Endothelial cell of umbilical vein (primary cell): Measurements from ENCODE around the gene CENPB. TPM values are rescaled to one million over a fixed set of nuclear protein-coding genes. Genes with fewer than 3 reads are reported as not detected.

Experiments used
- BruUV-seq: library from RNA; stranded (reverse); fragments of 400-500 nt; replicated peaks from 2 replicates; lab custom pipeline; 2021; lab: Mats Ljungman, UMichigan
- CTCF ChIA-PET: fragments of 300-600, 350-600 bp; sonication (Branson Sonifier 250); formaldehyde crosslinking; loops from one replicate; lab custom pipeline; 2021; ENCODE audit warnings: antibody characterized with exemption, inconsistent platforms; lab: Charles Lee
- POLR2A ChIA-PET: fragments of 300-600, 350-600 bp; sonication (Branson Sonifier 250); formaldehyde crosslinking; loops from one replicate; lab custom pipeline; 2021; ENCODE audit warnings: antibody characterized with exemption, inconsistent platforms; lab: Charles Lee
- DNase-seq: peaks from one replicate; pipeline ENCODE4 v3.0.0-alpha.2; 2011; ENCODE audit warnings: low read depth, low spot score
- FAIRE-seq: peaks from 2 replicates; lab custom pipeline; 2011; peaks lifted over from hg19 to GRCh38; lab: Jason Lieb, UNC
- H2AFZ ChIP-seq: 2 replicates; pipeline ENCODE4 v1.6.0; 2012; ENCODE audit warnings: low read depth, low read length, control low read depth, inconsistent platforms
- H3K27ac ChIP-seq: 2 replicates; pipeline ENCODE4 v1.5.1; 2011; ENCODE audit warnings: low read depth, mild to moderate bottlenecking, control low read depth, low read length, moderate library complexity; ENCODE audit not compliant: insufficient read depth
- H3K27me3 ChIP-seq, 2 experiments: 2 replicates each; pipeline versions ENCODE4 v1.6.0 to v1.6.1; 2011; ENCODE audit warnings: low read length in 2 of 2, mixed read lengths in 1 of 2; ENCODE audit not compliant: control insufficient read depth in 2 of 2, insufficient read depth in 2 of 2
- H3K36me3 ChIP-seq, 2 experiments: 2 replicates in 1 of 2; 3 replicates in 1 of 2; pipeline ENCODE4 v1.5.1; 2011; ENCODE audit warnings: low read length in 2 of 2, mild to moderate bottlenecking in 1 of 2, moderate library complexity in 1 of 2; ENCODE audit not compliant: control insufficient read depth in 2 of 2, insufficient read depth in 2 of 2; ENCODE audit errors: extremely low read depth in 1 of 2
- H3K4me1 ChIP-seq: 3 replicates; pipeline ENCODE4 v1.5.1; 2011; ENCODE audit warnings: mild to moderate bottlenecking, low read length; ENCODE audit not compliant: control insufficient read depth, insufficient read depth; ENCODE audit errors: extremely low read depth
- H3K4me2 ChIP-seq: 2 replicates; pipeline ENCODE4 v1.6.1; 2011; ENCODE audit warnings: low read length, control low read depth, mixed read lengths; ENCODE audit not compliant: insufficient read depth
- H3K4me3 ChIP-seq, 3 experiments: fragments of 200-600 bp in 1 of 3; sonication (generic), shearing (Covaris generic) in 1 of 3; replicated peaks in 1 of 3; 2 replicates each; pipeline ENCODE4 v1.5.1; 2011 to 2016; ENCODE audit warnings: control low read depth in 3 of 3, low read length in 3 of 3, mild to moderate bottlenecking in 2 of 3, inconsistent platforms in 1 of 3, low read depth in 1 of 3, moderate library complexity in 1 of 3; ENCODE audit not compliant: insufficient read depth in 1 of 3
- H3K79me2 ChIP-seq: 2 replicates; pipeline ENCODE4 v1.6.0; 2012; ENCODE audit warnings: low read length, inconsistent platforms; ENCODE audit not compliant: control insufficient read depth, insufficient read depth
- H3K9ac ChIP-seq: replicated peaks from 2 replicates; pipeline ENCODE3; 2011; ENCODE audit warnings: low read length, control low read depth; ENCODE audit not compliant: insufficient read depth; ENCODE audit errors: extremely low read depth
- H3K9me1 ChIP-seq: replicated peaks from 3 replicates; pipeline ENCODE4 v1.6.0; 2011; ENCODE audit warnings: mild to moderate bottlenecking, low read length; ENCODE audit not compliant: control insufficient read depth, insufficient read depth; ENCODE audit errors: extremely low read depth
- H3K9me3 ChIP-seq: replicated peaks from 2 replicates; pipeline ENCODE4 v1.5.1; 2012; ENCODE audit warnings: low read length, inconsistent platforms; ENCODE audit not compliant: control insufficient read depth, insufficient read depth
- H4K20me1 ChIP-seq: replicated peaks from 2 replicates; pipeline ENCODE3; 2011; ENCODE audit warnings: mild to moderate bottlenecking, low read length; ENCODE audit not compliant: control insufficient read depth, insufficient read depth; ENCODE audit errors: extremely low read depth
- CTCF ChIP-seq, 2 donors: IDR thresholded peaks; 1 replicate in 1 of 2; 2 replicates in 1 of 2; pipeline ENCODE4 v1.5.1; 2011; ENCODE audit warnings: low read length in 2 of 2, mild to moderate bottlenecking in 2 of 2, moderate library complexity in 2 of 2, control low read depth in 1 of 2, inconsistent platforms in 1 of 2, low read depth in 1 of 2; ENCODE audit not compliant: insufficient read depth in 1 of 2; ENCODE audit errors: extremely low read depth in 1 of 2
- GATA2 ChIP-seq: IDR thresholded peaks from 2 replicates; pipeline ENCODE4 v1.7.0; 2011; ENCODE audit warnings: low read depth, mild to moderate bottlenecking, moderate library complexity, mixed read lengths, low read length; ENCODE audit not compliant: insufficient read length, insufficient read depth
- MAX ChIP-seq: IDR thresholded peaks from 2 replicates; pipeline ENCODE4 v1.6.1; 2011; ENCODE audit not compliant: insufficient read depth, insufficient read length
- MYC ChIP-seq: IDR thresholded peaks from one replicate; pipeline ENCODE4 v1.6.1; 2011; ENCODE audit warnings: mild to moderate bottlenecking, low read depth, low read length
- POLR2AphosphoS5 ChIP-seq: IDR thresholded peaks from 2 replicates; pipeline ENCODE4 v1.6.1; 2012; ENCODE audit warnings: low read depth, mild to moderate bottlenecking, control low read depth, low read length, moderate library complexity; ENCODE audit not compliant: insufficient read depth
- dilution Hi-C: fragments of 300-500 bp; cut with MboI; formaldehyde crosslinking; loops from one replicate; pipeline ENCODE4 v1.15.0; 2019; ENCODE audit warnings: low sequenced_read_pairs; ENCODE audit not compliant: extremely low pct_ligation_motif_present
- intact Hi-C: fragments of 100-400 bp; cut with micrococcal nuclease; formaldehyde crosslinking; loops from one replicate; pipeline ENCODE4 v1.10.0; 2022
- polyA plus RNA-seq, 4 experiments: library from polyadenylated mRNA; depleted of rRNA in 3 of 4; stranded (reverse) in 3 of 4; unstranded in 1 of 4; fragments of >200 nt; gene quantifications; 2 replicates each; pipeline versions ENCODE4 v1.2.1 to v1.2.3, GENCODE V29; 2011 to 2012; ENCODE audit warnings: missing spikeins in 1 of 4
- total RNA-seq: library from RNA; stranded (reverse); gene quantifications from 2 replicates; pipeline ENCODE4 v1.2.3, GENCODE V29; 2021

Gene CENPB
- total and polyA plus RNA-seq, 2 donors (not counting 3 experiments of a cell fraction or from before 2014, with no cell fraction given) = 30.4 to 90.3 TPM

DNA sequence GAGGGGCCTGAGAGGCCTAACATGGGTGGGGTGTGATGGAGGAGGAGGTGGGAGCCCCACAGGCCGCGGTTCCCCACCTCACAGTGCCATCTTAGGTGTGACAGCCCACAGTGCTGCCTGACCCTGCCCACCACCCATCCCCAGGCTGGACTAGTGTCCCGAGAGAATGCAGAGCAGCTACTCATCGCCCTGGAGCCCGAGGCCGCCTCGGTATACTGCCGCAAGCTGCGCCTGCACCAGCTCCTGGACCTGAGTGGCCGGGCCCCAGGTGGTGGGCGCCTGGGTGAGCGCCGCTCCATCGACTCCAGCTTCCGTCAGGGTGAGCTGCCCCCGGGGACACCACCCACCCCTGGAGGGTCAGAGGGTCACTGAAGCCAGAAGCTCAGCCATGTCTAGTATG, 38.5 kb downstream of the CENPB start:
- Histone ChIP-seq H3K9me3 (no peaks in the 10 kb centered on the region), H2AFZ (no peak overlapping the region), H3K27ac (no peak overlapping the region), H3K9ac (no peak overlapping the region), H3K4me2 (no peak overlapping the region), H3K4me3 (no peak overlapping the region), H3K27me3 (no peaks in the 10 kb centered on the region), H3K36me3 (peaks cover 0 to 3% of the 10 kb centered on the region in 2 experiments), H3K4me1 (no peaks in the 10 kb centered on the region), H3K9me1 (no peaks in the 10 kb centered on the region), H3K79me2 (no peaks in the 10 kb centered on the region), H4K20me1 (no peaks in the 10 kb centered on the region)
- POLR2A ChIA-PET = no interaction called here
- CTCF ChIA-PET = interaction anchor here (1.2 to 5.6 kb wide), 8 partner anchors 9 to 74 kb away, joined by 3 to 75 read pairs (median 4); partner anchors contain the start of genes ADISSP and SPEF1
- intact Hi-C loops = no loop called here
- FAIRE-seq (no peak), DNase-seq (no peak)
- no TSS peak for BruUV-seq
- TF ChIP-seq MYC = no peak
- TF ChIP-seq POLR2AphosphoS5 = no peak
- no peak for TF ChIP-seq CTCF (IDR thresholded peaks at IDR 0.05; ENCODE audit: extremely low read depth in 1 of 2, insufficient read depth in 1 of 2, low read depth in 1 of 2, low read length in 2 of 2)
- no peak for TF ChIP-seq MAX
- no peak for TF ChIP-seq GATA2
- dilution Hi-C loops = no loop called here
